Coronary artery (tissue), 2 donors: ENCODE measurements around the gene BSN.

Experiments
- DNase-seq: peaks from one replicate; pipeline ENCODE4 v3.0.0-alpha.2; 2017; ENCODE audit warnings: low spot score
- H3K27ac ChIP-seq, 2 donors: fragments of 200-600 bp; sonication (generic); one replicate each; pipeline ENCODE4 v1.5.1; 2016 to 2019
- H3K4me3 ChIP-seq: fragments of 200-600 bp; sonication (generic); 2 replicates; pipeline ENCODE4 v1.5.1; 2016; ENCODE audit warnings: mild to moderate bottlenecking, moderate library complexity
- TF ChIP-seq, protein P1 (sequence below): fragments of 200-600 bp; sonication (generic); IDR thresholded peaks from one replicate; pipeline ENCODE4 v1.5.1; 2019; ENCODE audit warnings: antibody characterized with exemption

BSN gene

DNA sequence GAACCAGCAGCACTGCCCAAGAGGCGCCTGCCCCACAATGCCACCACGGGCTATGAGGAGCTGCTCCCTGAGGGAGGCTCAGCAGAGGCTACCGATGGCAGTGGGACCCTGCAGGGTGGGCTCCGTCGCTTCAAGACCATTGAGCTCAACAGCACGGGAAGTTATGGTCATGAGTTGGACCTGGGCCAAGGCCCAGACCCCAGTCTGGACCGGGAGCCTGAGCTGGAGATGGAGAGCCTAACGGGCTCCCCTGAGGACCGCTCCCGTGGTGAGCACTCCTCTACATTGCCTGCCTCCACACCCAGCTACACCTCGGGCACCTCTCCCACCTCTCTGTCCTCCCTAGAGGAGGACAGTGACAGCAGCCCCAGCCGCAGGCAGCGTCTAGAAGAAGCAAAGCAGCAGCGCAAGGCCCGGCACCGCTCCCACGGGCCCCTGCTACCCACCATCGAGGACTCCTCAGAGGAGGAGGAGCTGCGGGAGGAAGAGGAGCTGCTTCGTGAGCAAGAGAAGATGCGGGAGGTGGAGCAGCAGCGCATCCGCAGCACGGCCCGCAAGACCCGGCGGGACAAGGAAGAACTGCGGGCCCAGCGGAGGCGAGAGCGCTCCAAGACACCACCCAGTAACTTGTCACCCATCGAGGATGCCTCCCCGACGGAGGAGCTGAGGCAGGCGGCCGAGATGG, 98.1 kb downstream of the BSN start:
- no peak for DNase-seq
- Histone ChIP-seq H3K4me3 (no peak overlapping the region), H3K27ac (no peak overlapping the region)
- TF ChIP-seq, protein P1, sequence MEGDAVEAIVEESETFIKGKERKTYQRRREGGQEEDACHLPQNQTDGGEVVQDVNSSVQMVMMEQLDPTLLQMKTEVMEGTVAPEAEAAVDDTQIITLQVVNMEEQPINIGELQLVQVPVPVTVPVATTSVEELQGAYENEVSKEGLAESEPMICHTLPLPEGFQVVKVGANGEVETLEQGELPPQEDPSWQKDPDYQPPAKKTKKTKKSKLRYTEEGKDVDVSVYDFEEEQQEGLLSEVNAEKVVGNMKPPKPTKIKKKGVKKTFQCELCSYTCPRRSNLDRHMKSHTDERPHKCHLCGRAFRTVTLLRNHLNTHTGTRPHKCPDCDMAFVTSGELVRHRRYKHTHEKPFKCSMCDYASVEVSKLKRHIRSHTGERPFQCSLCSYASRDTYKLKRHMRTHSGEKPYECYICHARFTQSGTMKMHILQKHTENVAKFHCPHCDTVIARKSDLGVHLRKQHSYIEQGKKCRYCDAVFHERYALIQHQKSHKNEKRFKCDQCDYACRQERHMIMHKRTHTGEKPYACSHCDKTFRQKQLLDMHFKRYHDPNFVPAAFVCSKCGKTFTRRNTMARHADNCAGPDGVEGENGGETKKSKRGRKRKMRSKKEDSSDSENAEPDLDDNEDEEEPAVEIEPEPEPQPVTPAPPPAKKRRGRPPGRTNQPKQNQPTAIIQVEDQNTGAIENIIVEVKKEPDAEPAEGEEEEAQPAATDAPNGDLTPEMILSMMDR: no peak

DNA sequence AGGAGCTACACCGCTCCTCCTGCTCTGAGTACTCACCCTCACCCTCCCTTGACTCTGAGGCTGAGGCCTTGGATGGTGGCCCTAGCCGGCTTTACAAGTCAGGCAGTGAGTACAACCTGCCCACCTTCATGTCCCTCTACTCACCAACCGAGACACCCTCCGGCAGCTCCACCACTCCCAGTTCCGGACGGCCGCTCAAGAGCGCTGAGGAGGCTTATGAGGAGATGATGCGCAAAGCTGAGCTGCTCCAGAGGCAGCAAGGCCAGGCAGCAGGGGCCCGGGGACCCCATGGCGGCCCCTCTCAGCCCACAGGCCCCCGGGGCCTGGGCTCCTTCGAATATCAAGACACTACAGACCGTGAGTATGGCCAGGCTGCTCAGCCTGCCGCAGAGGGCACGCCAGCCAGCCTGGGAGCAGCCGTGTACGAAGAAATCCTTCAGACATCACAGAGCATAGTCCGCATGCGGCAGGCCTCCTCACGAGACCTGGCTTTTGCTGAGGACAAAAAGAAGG, 98.7 kb downstream of the BSN start:
- TF ChIP-seq, protein P1: no peak
- Histone ChIP-seq H3K4me3 (no peak overlapping the region), H3K27ac (no peak overlapping the region)
- DNase-seq: no peak

DNA sequence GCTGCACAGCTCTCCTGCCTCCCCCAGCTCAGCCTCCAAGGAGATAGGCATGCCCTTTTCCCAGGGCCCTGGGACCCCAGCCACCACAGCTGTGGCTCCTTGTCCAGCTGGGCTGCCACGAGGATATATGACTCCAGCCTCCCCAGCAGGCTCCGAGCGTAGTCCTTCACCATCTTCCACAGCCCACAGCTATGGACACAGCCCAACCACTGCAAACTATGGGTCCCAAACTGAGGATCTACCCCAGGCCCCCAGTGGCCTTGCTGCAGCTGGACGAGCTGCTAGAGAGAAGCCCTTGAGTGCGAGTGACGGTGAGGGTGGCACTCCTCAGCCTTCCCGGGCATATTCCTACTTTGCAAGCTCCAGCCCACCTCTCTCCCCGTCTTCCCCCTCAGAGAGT, 99.3 kb downstream of the BSN start:
- no peak overlapping the region for H3K4me3 ChIP-seq
- TF ChIP-seq, protein P1: no peak
- DNase-seq: no peak
- no peak overlapping the region for H3K27ac ChIP-seq

DNA sequence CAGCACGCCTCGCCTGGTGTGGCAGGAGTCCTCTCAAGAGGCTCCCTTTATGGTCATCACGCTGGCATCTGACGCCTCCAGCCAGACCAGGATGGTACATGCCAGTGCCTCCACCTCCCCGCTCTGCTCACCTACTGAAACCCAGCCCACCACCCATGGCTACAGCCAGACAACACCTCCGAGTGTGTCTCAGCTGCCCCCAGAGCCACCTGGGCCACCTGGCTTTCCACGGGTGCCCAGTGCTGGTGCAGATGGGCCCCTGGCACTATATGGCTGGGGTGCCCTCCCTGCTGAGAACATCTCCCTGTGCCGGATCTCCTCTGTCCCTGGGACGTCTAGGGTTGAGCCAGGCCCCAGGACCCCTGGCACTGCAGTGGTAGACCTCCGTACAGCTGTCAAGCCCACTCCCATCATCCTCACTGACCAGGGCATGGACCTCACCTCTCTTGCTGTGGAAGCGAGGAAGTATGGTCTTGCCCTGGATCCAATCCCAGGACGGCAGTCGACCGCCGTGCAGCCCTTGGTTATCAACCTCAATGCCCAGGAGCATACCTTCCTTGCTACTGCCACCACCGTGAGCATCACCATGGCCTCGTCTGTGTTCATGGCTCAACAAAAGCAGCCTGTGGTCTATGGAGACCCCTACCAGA, 100.0 kb downstream of the BSN start:
- no peak for DNase-seq
- TF ChIP-seq, protein P1: no peak
- no peak overlapping the region for H3K27ac ChIP-seq
- H3K4me3 ChIP-seq: no peak overlapping the region

DNA sequence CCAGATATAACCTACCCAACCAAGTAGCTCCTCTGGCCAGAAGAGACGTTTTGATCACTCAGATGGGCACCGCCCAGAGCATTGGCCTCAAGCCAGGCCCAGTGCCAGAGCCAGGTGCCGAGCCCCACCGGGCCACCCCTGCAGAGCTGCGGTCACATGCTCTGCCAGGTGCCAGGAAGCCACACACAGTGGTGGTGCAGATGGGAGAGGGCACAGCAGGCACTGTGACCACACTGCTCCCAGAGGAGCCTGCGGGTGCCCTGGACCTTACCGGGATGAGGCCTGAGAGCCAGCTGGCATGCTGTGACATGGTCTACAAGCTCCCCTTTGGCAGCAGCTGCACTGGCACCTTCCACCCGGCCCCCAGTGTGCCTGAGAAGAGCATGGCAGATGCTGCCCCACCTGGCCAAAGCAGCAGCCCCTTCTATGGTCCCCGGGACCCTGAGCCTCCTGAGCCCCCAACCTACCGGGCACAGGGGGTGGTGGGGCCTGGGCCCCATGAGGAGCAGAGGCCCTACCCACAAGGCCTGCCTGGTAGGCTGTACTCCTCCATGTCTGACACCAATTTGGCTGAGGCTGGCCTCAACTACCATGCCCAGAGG, 100.8 kb downstream of the BSN start:
- Histone ChIP-seq H3K27ac (no peak overlapping the region), H3K4me3 (no peak overlapping the region)
- DNase-seq: no peak
- TF ChIP-seq, protein P1: no peak

DNA sequence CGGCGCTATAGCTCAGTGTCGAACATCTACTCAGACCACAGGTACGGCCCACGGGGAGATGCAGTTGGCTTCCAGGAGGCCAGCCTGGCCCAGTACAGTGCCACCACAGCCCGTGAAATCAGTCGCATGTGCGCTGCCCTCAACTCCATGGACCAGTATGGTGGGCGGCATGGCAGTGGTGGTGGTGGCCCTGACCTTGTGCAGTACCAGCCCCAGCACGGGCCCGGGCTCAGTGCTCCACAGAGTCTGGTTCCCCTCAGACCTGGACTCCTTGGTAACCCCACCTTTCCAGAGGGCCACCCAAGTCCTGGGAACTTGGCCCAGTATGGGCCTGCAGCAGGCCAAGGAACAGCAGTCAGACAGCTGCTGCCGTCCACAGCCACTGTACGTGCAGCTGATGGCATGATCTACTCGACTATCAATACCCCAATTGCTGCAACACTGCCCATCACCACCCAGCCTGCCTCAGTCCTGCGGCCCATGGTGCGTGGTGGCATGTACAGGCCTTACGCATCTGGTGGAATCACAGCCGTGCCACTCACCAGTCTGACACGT, 101.5 kb downstream of the BSN start:
- Histone ChIP-seq H3K27ac (no peak overlapping the region), H3K4me3 (no peak overlapping the region)
- TF ChIP-seq, protein P1: no peak
- no peak for DNase-seq
